Activated CD4-positive, alpha-beta T cell treated with anti-CD3 and anti-CD28 coated beads for 24 hours (primary cell): Measurements from ENCODE around the gene PRAMEF6.
"Not testable (repeated sequence)": the region's sequence is repeated elsewhere in the genome, so short reads cannot be mapped to it uniquely, and the experiment has no call there.

Experiments
- DNase-seq, 2 donors: peaks; one replicate each; pipeline ENCODE4 v3.0.0-alpha.2; 2020; ENCODE audit warnings: low read depth in 2 of 2

The PRAMEF6 gene

DNA sequence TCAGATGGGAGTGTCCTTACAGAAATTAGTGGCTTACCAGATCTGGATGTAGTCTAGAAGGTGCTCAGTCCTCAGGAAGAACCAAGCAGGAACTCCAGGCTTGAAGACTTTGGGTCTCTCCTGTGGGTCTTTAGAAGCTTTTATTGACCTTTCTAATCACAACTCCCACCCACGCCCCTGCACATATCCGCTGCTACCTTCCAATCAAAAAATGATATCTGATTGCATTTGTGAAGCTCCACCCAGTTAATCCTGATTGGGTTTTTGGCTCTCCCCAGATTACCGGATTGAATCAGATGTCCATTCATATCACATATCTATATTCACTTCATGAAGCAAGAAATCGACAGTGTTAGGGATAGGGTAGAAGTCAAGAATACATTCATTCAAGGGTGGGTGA is at the start of gene PRAMEF6:
PRAMEF6 (minus strand) TSS at position 101 of the 400 bp plus-strand sequence. CDS start 5,062 bp downstream, outside the sequence.
- DNase-seq = not testable (repeated sequence)

- DNase-seq = not testable (repeated sequence)
Measured at GRCh38 chr1:12924368-12924767, 23.0 kb downstream of the PRAMEF6 start.

DNA sequence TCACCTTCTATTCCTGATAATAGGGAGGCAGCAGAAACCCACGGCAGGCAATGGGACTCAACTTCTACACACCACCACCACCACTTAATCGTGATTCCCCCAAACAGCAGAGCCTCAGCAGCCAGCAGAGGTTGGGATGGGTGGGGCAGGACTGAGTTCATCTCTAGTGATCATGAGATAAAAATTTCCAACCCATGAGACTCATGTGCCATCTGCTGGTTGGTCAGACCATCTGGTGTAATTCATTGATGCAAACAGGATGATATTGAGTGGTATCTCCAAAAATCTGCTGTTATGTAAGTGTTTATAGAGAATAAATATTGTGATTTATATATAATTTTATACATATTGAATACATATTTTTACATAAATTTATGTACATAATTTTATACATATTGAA is 25.6 kb downstream of the PRAMEF6 start:
- DNase-seq = not testable (repeated sequence)

DNA sequence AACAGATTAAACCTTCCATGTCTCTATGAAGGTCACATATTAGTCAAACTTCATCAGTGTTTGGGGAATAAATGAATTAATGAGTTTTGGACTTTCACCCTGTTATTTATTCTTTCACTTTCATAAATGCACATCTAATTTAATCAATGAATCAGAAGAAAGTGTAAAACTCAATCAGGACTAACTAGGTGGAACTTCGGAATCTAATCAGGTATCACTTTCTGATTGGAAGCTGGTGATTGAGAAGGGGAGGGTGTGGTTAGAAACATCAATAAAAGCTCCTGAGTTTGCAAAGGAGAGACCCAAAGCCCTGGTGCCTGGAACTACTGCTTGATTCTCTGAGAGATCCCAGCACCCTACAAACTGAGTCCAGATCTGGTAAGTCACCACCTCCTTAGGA is 31.1 kb downstream of the PRAMEF6 start, which contains the start of gene PRAMEF7:
PRAMEF7 (plus strand) TSS at position 301 of the 400 bp plus-strand sequence. CDS start 1,083 bp downstream, outside the sequence.
- DNase-seq = not testable (repeated sequence)

DNA sequence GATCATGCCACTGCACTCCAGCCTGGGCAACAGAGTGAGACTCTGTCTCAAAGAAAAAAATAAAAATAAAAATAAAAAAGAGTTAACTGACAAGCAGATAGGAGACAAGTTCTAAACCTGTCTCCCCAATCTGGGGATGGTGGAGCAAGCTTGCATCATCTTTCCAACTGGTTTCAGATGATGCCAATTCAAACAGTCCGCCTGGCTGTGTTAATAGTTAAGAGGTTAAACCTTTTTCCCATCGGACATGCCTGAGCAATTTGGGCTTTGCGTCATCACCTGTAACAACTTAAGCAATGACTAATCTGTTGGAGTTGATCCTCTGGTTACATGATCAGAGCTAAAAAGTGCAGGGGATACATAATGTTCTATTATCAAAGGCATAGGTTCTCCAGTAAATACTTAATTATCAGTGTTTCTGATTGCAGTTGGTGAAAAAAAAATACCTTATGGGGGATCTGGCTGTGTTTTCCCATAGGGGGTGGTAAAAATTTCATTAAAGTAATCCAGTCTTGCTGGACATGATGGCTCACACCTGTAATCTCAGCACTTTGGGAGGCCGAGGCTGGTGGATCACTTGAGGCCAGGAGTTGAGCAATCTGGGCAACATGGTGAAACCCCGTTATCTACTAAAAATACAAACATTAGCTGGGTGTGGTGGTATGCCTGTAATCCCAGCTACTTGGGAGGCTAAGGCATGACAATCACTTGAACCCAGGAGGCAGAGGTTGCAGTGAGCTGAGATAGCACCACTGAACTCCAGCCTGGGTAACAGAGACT is 43.4 kb downstream of the PRAMEF6 start:
- DNase-seq = not testable (repeated sequence)

DNA sequence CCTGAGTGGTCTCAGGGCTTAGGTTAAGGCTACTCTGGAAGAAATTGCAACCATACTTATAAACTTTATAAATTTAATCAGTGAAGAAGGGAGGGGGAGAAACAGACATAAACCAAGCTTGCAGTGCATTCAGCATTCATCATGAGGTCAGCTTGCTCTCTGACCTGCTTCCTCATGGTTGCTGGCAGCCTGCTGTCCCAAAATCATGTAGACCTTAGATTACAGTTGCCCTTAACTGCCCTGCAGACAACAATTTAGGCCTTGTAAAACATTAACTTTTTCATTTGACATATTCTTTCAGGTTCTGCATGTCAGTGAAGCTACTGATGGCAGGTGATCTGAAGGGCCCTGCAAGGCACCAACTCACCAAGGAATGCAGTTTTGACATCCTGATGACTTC is 48.2 kb downstream of the PRAMEF6 start:
- DNase-seq = not testable (repeated sequence)

DNA sequence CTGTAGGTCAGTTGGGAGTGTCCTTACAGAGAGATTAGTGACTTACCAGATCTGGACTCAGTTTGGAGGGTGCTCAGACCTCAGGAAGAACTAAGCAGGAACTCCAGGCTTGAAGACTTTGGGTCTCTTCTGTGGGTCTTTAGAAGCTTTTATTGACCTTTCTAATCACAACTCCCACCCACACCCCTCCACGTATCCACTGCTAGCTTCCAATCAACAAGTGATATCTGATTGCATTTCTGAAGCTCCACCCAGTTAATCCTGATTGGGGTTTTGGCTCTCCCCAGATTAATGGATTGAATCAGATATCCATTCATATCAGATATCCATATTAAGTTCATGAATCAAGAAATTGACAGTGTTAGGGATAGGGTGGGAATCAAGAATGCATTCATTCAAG is 49.2 kb downstream of the PRAMEF6 start, which contains the start of gene PRAMEF10:
PRAMEF10 (minus strand) TSS at position 101 of the 400 bp plus-strand sequence. CDS start 2,423 bp downstream, outside the sequence.
- not testable (repeated sequence) for DNase-seq
